ENCODE measurements around the gene RPP25.

RPP25 gene

DNA sequence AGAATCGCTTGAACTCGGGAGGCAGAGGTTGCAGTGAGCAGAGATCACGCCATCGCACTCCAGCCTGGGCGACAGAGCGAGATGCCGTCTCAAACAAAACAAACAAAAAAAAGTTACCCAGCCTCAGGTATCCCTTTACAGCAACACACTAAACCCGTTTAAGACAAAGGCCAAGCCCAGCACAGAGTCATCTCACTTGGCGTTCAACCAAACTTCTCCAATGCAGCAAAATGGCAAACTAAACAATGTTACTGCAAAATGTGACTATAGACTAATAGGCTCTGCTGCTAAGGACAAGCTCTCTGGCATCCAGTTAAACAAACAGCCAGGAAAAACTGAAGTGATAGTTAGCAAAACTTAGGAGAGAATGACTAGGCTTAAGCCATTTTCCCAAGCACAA, 43.5 kb downstream of the RPP25 start:
- DNase-seq: no peak

DNA sequence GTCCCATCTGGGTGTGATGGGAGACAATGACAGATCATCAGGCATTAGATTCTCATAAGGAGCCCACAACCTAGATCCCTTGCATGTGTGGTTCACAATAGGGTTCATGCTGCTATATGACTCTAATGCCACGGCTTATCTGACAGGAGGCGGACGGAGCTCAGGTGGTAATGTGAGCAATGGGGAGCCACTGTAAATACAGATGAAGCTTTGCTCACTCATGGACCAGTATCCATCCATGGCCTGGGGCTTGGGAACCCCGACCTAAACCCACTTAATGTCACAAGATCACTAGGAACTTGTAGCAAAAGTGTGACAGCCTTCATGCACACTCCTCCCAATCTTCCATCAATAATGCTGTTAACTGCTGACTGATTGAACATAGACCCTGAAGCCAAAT, 47.9 kb downstream of the RPP25 start:
- no peak for DNase-seq

DNA sequence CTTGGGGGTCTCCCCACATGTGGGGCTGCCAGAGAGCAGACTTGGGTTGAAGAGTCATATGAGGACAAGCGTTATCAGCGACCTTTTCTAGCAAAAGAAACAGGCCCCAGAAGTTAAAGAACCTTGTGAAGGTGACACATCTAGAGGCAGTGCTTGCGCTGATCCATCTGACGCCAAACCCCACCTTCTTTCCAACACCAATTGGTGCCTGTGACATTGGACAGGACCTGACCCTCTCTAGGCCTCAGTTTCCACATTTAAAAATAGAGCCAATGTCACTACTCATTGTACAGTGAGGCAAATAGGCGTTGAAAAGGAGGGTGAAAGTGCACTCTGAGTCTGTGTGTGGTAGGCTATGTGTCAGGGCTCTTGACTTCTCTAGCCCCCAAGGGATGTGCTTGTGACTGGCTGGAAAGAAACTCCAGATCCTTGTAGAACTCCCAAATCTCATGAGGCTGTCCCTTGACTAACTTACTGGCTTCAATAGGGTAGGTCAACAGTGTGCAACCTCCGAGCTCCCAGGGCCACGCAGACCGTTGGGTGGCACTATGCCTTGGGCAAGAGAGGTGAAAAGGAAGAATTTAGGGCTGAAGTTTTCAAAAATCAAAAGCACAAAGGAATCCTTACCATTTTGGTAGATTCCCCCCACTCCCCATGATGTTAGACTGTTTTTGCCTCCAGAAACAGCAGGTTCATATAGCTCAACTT, 49.3 kb downstream of the RPP25 start:
- no peak for DNase-seq

DNA sequence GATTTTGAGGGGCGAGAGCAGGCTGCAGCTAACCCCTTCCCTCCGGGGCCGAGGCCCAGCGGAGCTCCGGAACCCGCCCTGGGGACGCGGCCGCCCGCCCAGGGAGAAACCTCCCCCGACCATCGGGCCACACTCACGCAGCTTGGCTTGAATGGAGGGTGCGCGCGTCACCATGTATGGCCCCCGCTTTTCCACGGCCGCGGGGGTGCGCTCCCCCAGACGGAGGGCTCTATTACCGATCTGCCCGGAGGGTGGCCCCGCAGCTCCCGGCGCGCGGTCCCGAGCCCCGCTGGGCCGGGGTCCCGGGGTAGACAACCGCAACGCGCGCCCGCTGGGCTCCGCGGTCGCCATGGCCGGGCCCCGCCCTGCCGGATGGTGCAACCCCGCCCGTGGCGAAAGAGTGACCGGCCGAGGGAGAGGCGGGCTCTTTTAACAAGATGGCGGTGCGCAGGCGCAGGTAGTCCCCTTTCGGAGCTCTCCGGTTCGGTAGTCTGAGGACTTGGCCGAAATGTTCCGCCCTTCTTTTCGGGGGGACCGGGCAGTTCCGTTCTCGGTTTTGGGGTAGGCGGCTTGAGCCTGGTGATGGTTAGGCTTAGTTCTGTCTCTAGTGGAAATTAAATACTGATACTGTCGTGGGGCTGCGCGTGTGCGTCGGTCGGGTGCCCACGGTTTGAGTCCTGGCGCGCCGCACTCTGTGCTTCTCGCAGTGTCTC, 50.0 kb downstream of the RPP25 start, which contains the start of gene FAM219B:
Gene FAM219B, minus strand, starts transcription at position 402 of the 713 bp plus-strand sequence. Its CDS starts 51 bp downstream, at position 351.
- peak; percentile 38 to 84 for DNase-seq

DNA sequence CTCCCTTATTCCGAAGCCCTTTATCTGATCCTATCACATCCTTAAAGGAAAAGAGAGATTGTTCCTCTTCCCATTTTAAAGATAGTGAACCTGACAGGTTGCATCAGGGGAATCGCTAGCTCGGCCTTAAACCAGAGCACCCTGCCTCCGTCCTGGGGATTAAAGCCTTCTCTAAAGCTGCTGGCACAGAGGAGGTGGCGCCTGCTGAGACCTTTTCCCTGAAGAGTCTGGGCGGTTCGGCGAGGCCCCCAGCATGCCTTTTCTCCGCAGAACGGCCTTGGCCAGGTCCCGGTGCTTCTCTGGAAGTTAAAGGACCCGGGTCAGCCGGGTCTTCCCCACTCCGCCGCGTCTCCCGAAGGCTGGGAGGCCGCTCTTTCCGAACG, 50.5 kb downstream of the RPP25 start:
- no peak for DNase-seq
